Rectal smooth muscle tissue (tissue), 1 donor: ENCODE results near the gene RIPOR1.

Experiments used
- H3K27ac ChIP-seq: one replicate; pipeline ENCODE4 v1.7.0; 2013; ENCODE audit warnings: low read depth, low read length, inconsistent platforms
- H3K27me3 ChIP-seq: one replicate; pipeline ENCODE4 v1.7.0; 2013; ENCODE audit warnings: low read length; ENCODE audit not compliant: control insufficient read depth, insufficient read depth
- H3K36me3 ChIP-seq: one replicate; pipeline ENCODE4 v1.7.0; 2013; ENCODE audit warnings: low read length; ENCODE audit not compliant: control insufficient read depth, insufficient read depth
- H3K4me1 ChIP-seq: one replicate; pipeline ENCODE4 v1.7.0; 2013; ENCODE audit warnings: low read length; ENCODE audit not compliant: control insufficient read depth, insufficient read depth
- H3K4me3 ChIP-seq: one replicate; pipeline ENCODE4 v1.7.0; 2013; ENCODE audit warnings: low read length
- H3K9ac ChIP-seq: one replicate; pipeline ENCODE4 v1.7.0; 2013; ENCODE audit warnings: low read length

RIPOR1 gene

DNA sequence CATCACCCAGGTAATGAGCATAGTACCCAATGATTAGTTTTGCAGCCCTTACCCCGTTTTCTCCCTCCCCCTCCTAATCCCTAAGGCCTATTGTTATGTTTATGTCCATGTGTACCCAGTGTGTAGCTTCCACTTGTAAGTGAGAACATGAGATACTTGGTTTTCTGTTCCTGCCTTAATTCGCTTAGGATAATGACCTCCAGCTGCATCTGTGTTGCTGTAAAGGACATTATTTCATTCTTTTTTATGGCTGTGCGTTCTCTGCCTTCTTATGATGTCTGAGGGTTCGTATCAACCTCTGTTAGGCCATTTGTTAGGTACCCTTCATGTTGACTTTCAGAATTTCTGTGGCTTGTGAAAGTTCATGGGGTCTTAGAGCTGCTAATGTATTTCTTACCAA is 64.7 kb downstream of the RIPOR1 start:
- no peaks in the 10 kb centered on the region for H3K27me3 ChIP-seq
- no peak overlapping the region for H3K9ac ChIP-seq
- H3K36me3 ChIP-seq, result peaks cover 2% of the 10 kb centered on the region
- H3K27ac ChIP-seq, result no peak overlapping the region
- no peak overlapping the region for H3K4me3 ChIP-seq
- no peaks in the 10 kb centered on the region for H3K4me1 ChIP-seq

DNA sequence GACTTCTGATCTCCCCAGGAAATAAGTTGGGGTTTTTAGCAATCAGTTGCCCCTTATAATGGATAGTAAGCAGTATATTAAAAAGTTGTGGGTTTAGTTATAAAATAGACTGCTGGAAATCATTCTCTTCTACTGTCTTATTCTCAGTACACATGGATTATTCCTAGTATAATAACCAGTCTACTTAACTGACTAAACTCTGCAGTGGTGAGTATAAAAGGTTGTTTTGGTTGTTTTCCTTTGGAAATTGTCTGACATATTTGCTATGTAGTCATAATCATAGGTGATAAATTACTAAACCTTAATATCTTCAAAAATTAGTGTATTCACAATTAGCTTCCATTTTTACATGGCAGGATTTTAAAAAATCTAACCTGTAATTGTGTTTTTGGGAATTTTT is 65.1 kb downstream of the RIPOR1 start:
- Histone ChIP-seq H3K27ac (no peak overlapping the region), H3K4me1 (no peaks in the 10 kb centered on the region), H3K9ac (no peak overlapping the region), H3K36me3 (peaks cover 2% of the 10 kb centered on the region), H3K4me3 (no peak overlapping the region), H3K27me3 (no peaks in the 10 kb centered on the region)

DNA sequence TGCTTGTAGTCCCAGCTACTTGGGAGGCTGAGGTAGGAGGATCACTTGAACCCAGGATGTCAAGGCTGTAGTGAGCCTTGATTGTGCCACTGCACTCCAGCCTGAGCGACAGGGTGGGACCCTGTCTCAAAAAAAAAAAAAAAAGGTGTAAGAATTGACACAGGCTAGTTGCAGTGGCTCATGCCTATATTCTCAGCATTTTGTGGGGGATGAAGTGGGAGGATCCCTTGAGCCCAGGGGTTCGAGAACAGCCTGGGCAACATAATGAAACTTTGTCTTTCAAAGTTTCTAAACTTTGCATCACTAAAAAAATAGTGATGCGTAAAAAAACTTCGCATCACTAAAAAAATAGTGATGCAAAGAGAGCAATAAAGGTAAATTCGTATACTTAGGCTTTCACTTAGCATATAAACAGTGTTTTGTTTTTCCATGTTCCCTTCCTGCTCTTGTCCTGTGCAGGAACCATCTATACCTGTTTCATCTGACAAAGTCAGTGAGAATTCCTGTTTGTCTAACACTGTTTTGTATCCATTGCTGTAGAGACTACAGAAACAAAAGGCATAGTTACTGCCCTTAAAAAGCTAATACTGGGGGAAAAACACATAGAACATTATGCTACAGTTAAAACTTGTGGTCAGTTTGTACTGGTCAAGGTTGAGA is 65.8 kb downstream of the RIPOR1 start:
- no peak overlapping the region for H3K27ac ChIP-seq
- no peaks in the 10 kb centered on the region for H3K27me3 ChIP-seq
- no peaks in the 10 kb centered on the region for H3K4me1 ChIP-seq
- no peak overlapping the region for H3K9ac ChIP-seq
- no peak overlapping the region for H3K4me3 ChIP-seq
- H3K36me3 ChIP-seq, result peaks cover 2% of the 10 kb centered on the region

DNA sequence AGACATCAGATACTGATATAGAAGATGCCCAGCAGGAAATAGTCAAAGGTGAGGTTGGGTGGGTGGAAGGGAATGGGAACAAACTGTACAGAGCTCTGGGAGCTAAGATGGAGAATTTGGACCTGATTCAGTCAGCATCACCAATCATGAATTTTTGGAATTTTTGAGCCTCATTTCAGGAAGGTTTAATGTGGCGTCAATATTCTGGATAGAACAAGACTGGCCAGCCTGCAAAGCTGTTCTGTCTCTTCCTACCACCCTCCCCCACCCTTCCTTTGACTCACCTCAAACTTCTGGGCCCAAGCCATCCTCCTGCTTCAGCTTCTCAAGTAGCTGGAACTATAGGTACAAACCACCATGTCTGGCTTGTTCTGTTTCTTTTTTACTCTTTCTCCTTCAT is 66.3 kb downstream of the RIPOR1 start:
- Histone ChIP-seq H3K27ac (no peak overlapping the region), H3K36me3 (peaks cover 2% of the 10 kb centered on the region), H3K9ac (no peak overlapping the region), H3K4me1 (no peaks in the 10 kb centered on the region), H3K4me3 (no peak overlapping the region), H3K27me3 (no peaks in the 10 kb centered on the region)
